HCEC 1CT (cell line): Measurements from ENCODE around the gene HSPB1.
"Not testable (repeated sequence)": the region's sequence is repeated elsewhere in the genome, so short reads cannot be mapped to it uniquely, and the experiment has no call there.

Source experiments
- DNase-seq: peaks from one replicate; pipeline ENCODE4 v3.0.0-alpha.2; 2017

HSPB1 gene

GRCh38 chr7:76335417-76335816 is 32.9 kb downstream of the HSPB1 start:
- not testable (repeated sequence) for DNase-seq

- no peak for DNase-seq
Observed at GRCh38 chr7:76336094-76336493, 33.6 kb downstream of the HSPB1 start.

- no peak for DNase-seq
Observed at GRCh38 chr7:76337147-76337546, 34.7 kb downstream of the HSPB1 start.

GRCh38 chr7:76338298-76339084 is 36.0 kb downstream of the HSPB1 start:
- DNase-seq = no peak

GRCh38 chr7:76340617-76341131 is 38.2 kb downstream of the HSPB1 start:
- peak; percentile 39 for DNase-seq

- no peak for DNase-seq
Observed at GRCh38 chr7:76342222-76342621, 39.7 kb downstream of the HSPB1 start.

- DNase-seq = peak; percentile 13
Observed at GRCh38 chr7:76343294-76343930, 40.9 kb downstream of the HSPB1 start.

- no peak for DNase-seq
Observed at GRCh38 chr7:76343931-76344321, 41.5 kb downstream of the HSPB1 start.

GRCh38 chr7:76346097-76346496 is 43.6 kb downstream of the HSPB1 start:
- DNase-seq = no peak

GRCh38 chr7:76346778-76347177 is 44.3 kb downstream of the HSPB1 start:
- no peak for DNase-seq

GRCh38 chr7:76347710-76348109 is 45.2 kb downstream of the HSPB1 start:
- no peak for DNase-seq

GRCh38 chr7:76349313-76349885 is 46.9 kb downstream of the HSPB1 start:
- no peak for DNase-seq

GRCh38 chr7:76351372-76351771 is 48.9 kb downstream of the HSPB1 start:
- DNase-seq = no peak

GRCh38 chr7:76352193-76352592 is 49.7 kb downstream of the HSPB1 start:
- DNase-seq = peak; percentile 24

- no peak for DNase-seq
Observed at GRCh38 chr7:76353744-76354143, 51.3 kb downstream of the HSPB1 start.
